Activated B cell treated with CpG ODN at 0.5 μM for 24 hours (primary cell): ENCODE results near the gene MAPK10. TPM values are rescaled to one million over a fixed set of nuclear protein-coding genes. Genes with fewer than 3 reads are reported as not detected.
"Not testable (repeated sequence)": the region's sequence is repeated elsewhere in the genome, so short reads cannot be mapped to it uniquely, and the experiment has no call there.

ENCODE experiments used
- ATAC-seq: fragments of 200-7000 bp; cut with Tn5 transposase; one replicate; pipeline ENCODE4 v1.10.0; 2021; ENCODE audit warnings: low read depth, mild to moderate bottlenecking, moderate library complexity
- CTCF ChIA-PET: fragments of 350-600 bp; sonication (Branson Sonifier 250); formaldehyde crosslinking; loops from one replicate; lab custom pipeline; 2021; ENCODE audit warnings: antibody characterized with exemption; lab: Charles Lee
- POLR2A ChIA-PET: fragments of 350-600 bp; sonication (Branson Sonifier 250); formaldehyde crosslinking; loops from one replicate; lab custom pipeline; 2021; ENCODE audit warnings: antibody characterized with exemption; lab: Charles Lee
- DNase-seq: peaks from one replicate; pipeline ENCODE4 v3.0.0; 2022
- H3K27ac Mint-ChIP-seq: one replicate; pipeline ENCODE4 v1.8.0; 2020; ENCODE audit warnings: mixed read lengths
- H3K27me3 Mint-ChIP-seq: one replicate; pipeline ENCODE4 v1.8.0; 2021; ENCODE audit warnings: mixed read lengths
- H3K36me3 Mint-ChIP-seq: one replicate; pipeline ENCODE4 v1.8.0; 2021; ENCODE audit warnings: low read depth, mixed read lengths
- H3K4me1 Mint-ChIP-seq: one replicate; pipeline ENCODE4 v1.8.0; 2021; ENCODE audit warnings: mixed read lengths
- H3K4me3 Mint-ChIP-seq: one replicate; pipeline ENCODE4 v1.8.0; 2020; ENCODE audit warnings: mild to moderate bottlenecking, mixed read lengths
- H3K9me3 Mint-ChIP-seq: one replicate; pipeline ENCODE4 v1.8.0; 2020; ENCODE audit warnings: mixed read lengths
- intact Hi-C: fragments of 100-400 bp; cut with micrococcal nuclease; formaldehyde crosslinking; loops from one replicate; pipeline ENCODE4 v1.15.1; 2024
- total RNA-seq: library from RNA; stranded (reverse); gene quantifications from 2 replicates; pipeline ENCODE4 v1.2.3, GENCODE V29; 2022
- TF ChIP-seq, protein P1 (sequence below): fragments of 200-600 bp; IDR thresholded peaks from one replicate; pipeline ENCODE4 v1.8.0; 2022; ENCODE audit warnings: antibody characterized with exemption, mild to moderate bottlenecking

Gene MAPK10
- total RNA-seq, 1 donor from 2014 or later, result 0.75 TPM

DNA sequence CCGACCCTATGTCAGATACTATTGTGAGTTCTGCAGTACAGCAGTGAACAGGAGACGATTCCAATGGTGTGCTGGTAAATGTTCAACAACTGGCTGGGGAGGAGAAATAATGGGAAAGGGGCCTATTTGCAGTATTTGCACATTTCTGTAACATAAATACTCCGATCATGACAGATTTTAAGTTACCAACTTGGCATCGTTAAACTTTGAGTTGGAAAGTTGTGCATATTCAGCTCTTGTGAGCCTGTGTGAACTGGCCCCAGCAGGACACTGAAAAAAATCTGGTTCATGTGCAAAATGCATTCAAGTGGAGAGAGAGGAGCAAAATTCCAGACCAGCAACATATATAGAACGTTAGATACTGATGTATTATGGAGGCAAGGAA, 175.0 kb downstream of the MAPK10 start:
- H3K27me3 Mint-ChIP-seq, result peaks cover 2% of the 10 kb centered on the region
- ChIA-PET POLR2A (no interaction called here), CTCF (no interaction called here)
- H3K4me3 Mint-ChIP-seq, result no peak overlapping the region
- no peaks in the 10 kb centered on the region for H3K36me3 Mint-ChIP-seq
- ATAC-seq, result no peak
- peaks cover 7% of the 10 kb centered on the region for H3K9me3 Mint-ChIP-seq
- no peak for DNase-seq
- H3K4me1 Mint-ChIP-seq, result no peaks in the 10 kb centered on the region
- intact Hi-C loops, result no loop called here
- TF ChIP-seq, protein P1, sequence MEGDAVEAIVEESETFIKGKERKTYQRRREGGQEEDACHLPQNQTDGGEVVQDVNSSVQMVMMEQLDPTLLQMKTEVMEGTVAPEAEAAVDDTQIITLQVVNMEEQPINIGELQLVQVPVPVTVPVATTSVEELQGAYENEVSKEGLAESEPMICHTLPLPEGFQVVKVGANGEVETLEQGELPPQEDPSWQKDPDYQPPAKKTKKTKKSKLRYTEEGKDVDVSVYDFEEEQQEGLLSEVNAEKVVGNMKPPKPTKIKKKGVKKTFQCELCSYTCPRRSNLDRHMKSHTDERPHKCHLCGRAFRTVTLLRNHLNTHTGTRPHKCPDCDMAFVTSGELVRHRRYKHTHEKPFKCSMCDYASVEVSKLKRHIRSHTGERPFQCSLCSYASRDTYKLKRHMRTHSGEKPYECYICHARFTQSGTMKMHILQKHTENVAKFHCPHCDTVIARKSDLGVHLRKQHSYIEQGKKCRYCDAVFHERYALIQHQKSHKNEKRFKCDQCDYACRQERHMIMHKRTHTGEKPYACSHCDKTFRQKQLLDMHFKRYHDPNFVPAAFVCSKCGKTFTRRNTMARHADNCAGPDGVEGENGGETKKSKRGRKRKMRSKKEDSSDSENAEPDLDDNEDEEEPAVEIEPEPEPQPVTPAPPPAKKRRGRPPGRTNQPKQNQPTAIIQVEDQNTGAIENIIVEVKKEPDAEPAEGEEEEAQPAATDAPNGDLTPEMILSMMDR, result no peak
- no peak overlapping the region for H3K27ac Mint-ChIP-seq

DNA sequence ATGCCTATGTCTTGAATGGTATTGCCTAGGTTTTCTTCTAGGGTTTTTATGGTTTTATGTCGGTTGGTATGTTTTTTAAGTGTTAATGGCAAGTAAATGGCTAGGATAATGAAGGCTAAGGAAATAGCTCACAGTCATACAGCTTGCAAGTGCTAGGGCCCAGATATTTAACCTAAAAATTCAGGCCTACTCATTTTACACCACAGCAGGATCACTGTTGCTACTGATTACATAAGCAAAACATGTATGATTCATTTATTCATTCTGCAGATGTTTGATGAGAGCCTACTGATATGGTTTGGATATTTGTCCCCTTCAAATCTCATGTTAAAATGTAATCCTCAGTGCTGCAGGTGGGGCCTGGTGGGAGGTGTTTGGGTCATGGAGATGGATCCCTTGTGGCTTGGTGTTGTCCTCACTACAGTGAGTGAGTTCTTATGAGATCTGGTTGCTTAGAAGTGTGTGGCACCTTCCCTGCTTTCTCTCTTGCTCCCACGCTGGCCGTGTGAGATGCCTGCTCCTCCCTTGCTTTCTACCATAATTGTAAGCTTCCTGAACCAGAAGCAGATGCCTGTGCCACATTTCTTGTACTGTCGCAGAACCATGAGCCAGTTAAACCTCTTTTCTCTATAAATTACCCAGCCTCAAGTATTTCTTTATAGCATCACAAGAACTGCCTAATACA, 175.5 kb downstream of the MAPK10 start:
- CTCF ChIA-PET, result no interaction called here
- Mint-ChIP-seq H3K27me3 (peaks cover 2% of the 10 kb centered on the region), H3K36me3 (no peaks in the 10 kb centered on the region), H3K4me1 (no peaks in the 10 kb centered on the region), H3K4me3 (no peak overlapping the region), H3K9me3 (peaks cover 8% of the 10 kb centered on the region), H3K27ac (no peak overlapping the region)
- TF ChIP-seq, protein P1, result no peak
- ATAC-seq, result no peak
- intact Hi-C loops, result no loop called here
- no peak for DNase-seq
- POLR2A ChIA-PET, result no interaction called here

DNA sequence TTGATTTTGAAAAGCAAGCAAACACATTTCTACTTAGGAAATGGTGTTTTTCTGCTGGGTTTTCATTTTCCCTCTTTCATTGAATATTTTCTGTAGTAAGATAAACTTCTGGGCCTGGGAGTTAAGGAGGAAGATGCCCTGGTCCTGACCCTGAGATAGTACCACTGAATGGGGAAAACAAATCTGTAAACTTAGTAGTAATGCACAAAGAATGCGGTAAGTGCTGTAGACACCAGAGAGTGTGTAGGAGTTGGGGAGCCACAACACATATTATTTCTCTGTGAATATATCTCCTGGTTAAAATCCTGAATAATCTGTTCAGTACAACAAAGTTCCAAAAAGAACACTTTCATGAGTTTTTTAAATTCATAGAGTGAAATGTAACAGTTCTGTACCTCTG, 178.3 kb downstream of the MAPK10 start:
- Mint-ChIP-seq H3K4me1 (no peaks in the 10 kb centered on the region), H3K9me3 (peaks cover 5% of the 10 kb centered on the region), H3K27ac (no peak overlapping the region), H3K27me3 (peaks cover 2% of the 10 kb centered on the region), H3K4me3 (no peak overlapping the region), H3K36me3 (no peaks in the 10 kb centered on the region)
- intact Hi-C loops, result no loop called here
- no peak for ATAC-seq
- POLR2A ChIA-PET, result no interaction called here
- no peak for DNase-seq
- CTCF ChIA-PET, result no interaction called here
- TF ChIP-seq, protein P1, result no peak

DNA sequence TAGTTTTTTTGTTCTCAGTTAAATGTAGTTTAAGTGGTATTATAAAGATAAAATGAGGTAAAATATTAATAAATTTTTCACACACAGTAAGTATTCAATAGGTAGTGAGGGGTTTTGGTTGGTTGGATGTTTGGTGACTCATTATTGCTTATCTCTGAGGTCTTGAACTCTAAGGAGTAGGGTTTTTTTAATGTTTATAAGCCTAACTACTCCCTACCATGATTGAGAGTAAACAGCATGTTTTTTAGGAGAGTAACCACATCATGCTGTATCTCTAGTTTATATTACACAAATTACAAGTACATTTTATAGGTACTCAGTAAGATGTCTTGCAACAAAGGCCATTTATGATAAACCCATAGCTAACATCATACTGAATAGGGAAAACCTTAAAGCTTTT, 181.6 kb downstream of the MAPK10 start:
- Mint-ChIP-seq H3K9me3 (peaks cover 5% of the 10 kb centered on the region), H3K4me1 (no peaks in the 10 kb centered on the region), H3K27ac (no peak overlapping the region), H3K36me3 (no peaks in the 10 kb centered on the region), H3K27me3 (no peaks in the 10 kb centered on the region), H3K4me3 (no peak overlapping the region)
- intact Hi-C loops, result no loop called here
- POLR2A ChIA-PET, result no interaction called here
- TF ChIP-seq, protein P1, result no peak
- ATAC-seq (no peak), DNase-seq (no peak)
- CTCF ChIA-PET, result no interaction called here

DNA sequence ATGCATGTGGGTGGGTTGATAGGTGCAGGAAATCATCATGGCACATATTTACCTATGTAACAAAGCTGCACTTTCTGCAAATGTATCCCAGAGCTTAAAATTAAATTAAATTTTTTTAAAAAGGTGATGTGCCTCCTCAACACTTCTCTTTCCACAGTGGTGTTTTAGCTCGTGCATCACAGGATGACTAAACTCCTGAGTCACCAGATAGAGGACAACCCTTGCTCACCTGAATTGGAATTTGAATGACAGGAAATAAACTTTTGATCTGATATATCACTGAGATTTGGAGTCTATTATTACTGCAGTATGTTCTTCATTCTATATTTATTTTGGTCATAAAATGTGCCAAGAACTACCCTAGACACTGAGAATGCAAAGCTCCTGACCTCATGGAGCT, 185.3 kb downstream of the MAPK10 start:
- Mint-ChIP-seq H3K4me1 (no peaks in the 10 kb centered on the region), H3K9me3 (peaks cover 3% of the 10 kb centered on the region), H3K4me3 (no peak overlapping the region), H3K27ac (no peak overlapping the region), H3K36me3 (no peaks in the 10 kb centered on the region), H3K27me3 (no peaks in the 10 kb centered on the region)
- DNase-seq (no peak), ATAC-seq (no peak)
- intact Hi-C loops, result no loop called here
- POLR2A ChIA-PET, result no interaction called here
- CTCF ChIA-PET, result no interaction called here
- TF ChIP-seq, protein P1, result no peak

DNA sequence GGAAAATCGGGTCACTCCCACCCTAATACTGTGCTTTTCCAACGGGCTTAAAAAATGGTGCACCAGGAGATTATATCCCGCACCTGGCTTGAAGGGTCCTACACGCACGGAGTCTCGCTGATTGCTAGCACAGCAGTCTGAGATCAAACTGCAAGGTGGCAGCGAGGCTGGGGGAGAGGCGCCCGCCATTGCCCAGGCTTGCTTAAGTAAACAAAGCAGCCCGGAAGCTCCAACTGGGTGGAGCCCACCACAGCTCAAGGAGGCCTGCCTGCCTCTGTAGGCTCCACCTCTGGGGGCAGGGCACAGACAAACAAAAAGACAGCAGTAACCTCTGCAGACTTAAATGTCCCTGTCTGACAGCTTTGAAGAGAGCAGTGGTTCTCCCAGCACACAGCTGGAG, 191.5 kb downstream of the MAPK10 start:
- H3K36me3 Mint-ChIP-seq, H3K9me3 Mint-ChIP-seq, CTCF ChIA-PET, H3K27me3 Mint-ChIP-seq, H3K27ac Mint-ChIP-seq, POLR2A ChIA-PET, ATAC-seq, H3K4me3 Mint-ChIP-seq, intact Hi-C loops, DNase-seq, H3K4me1 Mint-ChIP-seq: not testable (repeated sequence)
